Loucy (cell line): ENCODE measurements around the gene CUEDC1.

ENCODE experiments used
- H2AFZ ChIP-seq: fragments of 200-600 bp; sonication (generic); 2 replicates; pipeline ENCODE4 v1.6.0; 2016; ENCODE audit warnings: antibody characterized with exemption, mild to moderate bottlenecking, low read length, moderate library complexity
- H3F3A ChIP-seq: fragments of 200-600 bp; 2 replicates; pipeline ENCODE4 v1.6.0; 2016; ENCODE audit warnings: antibody characterized with exemption, low read depth, mild to moderate bottlenecking
- H3K27me3 ChIP-seq: fragments of 200-600 bp; sonication (generic); 2 replicates; pipeline ENCODE4 v1.6.1; 2014; ENCODE audit warnings: low read length, mild to moderate bottlenecking; ENCODE audit not compliant: insufficient read depth, poor library complexity, severe bottlenecking
- H3K36me3 ChIP-seq: fragments of 200-600 bp; sonication (generic); 2 replicates; pipeline ENCODE4 v1.6.1; 2016; ENCODE audit warnings: low read length; ENCODE audit not compliant: insufficient read depth
- H3K4me1 ChIP-seq: fragments of 200-600 bp; sonication (generic); 2 replicates; pipeline ENCODE4 v1.5.1; 2014; ENCODE audit warnings: low read length, mild to moderate bottlenecking; ENCODE audit not compliant: insufficient read depth, poor library complexity, severe bottlenecking
- H3K4me2 ChIP-seq: fragments of 200-600 bp; sonication (generic); 2 replicates; pipeline ENCODE4 v1.6.0; 2014; ENCODE audit warnings: antibody characterized with exemption, low read length, low read depth, mild to moderate bottlenecking; ENCODE audit not compliant: poor library complexity, severe bottlenecking
- H3K4me3 ChIP-seq: fragments of 200-600 bp; sonication (generic); 2 replicates; pipeline ENCODE4 v1.5.1; 2014; ENCODE audit warnings: low read length, mild to moderate bottlenecking, mixed read lengths; ENCODE audit not compliant: poor library complexity, severe bottlenecking
- H3K79me2 ChIP-seq: fragments of 200-600 bp; sonication (generic); 2 replicates; pipeline ENCODE4 v1.6.1; 2014; ENCODE audit warnings: low read length; ENCODE audit not compliant: insufficient read depth
- H3K9ac ChIP-seq: fragments of 200-600 bp; sonication (generic); 2 replicates; pipeline ENCODE4 v1.6.0; 2014; ENCODE audit warnings: mild to moderate bottlenecking, low read depth, low read length, moderate library complexity; ENCODE audit not compliant: poor library complexity, severe bottlenecking
- H3K9me2 ChIP-seq: fragments of 200-600 bp; sonication (generic); replicated peaks from 2 replicates; pipeline ENCODE4 v1.6.1; 2016; ENCODE audit warnings: low read depth, low read length, mixed read lengths
- H3K9me3 ChIP-seq: fragments of 200-600 bp; sonication (generic); 2 replicates; pipeline ENCODE4 v1.6.1; 2014; ENCODE audit warnings: mild to moderate bottlenecking, antibody characterized with exemption, low read length, low read depth; ENCODE audit not compliant: insufficient read depth
- H4K20me1 ChIP-seq: fragments of 200-600 bp; sonication (generic); 2 replicates; pipeline ENCODE4 v1.6.0; 2014; ENCODE audit warnings: antibody characterized with exemption, low read length, mild to moderate bottlenecking; ENCODE audit not compliant: insufficient read depth, poor library complexity, severe bottlenecking
- EZH2phosphoT487 ChIP-seq: fragments of 200-600 bp; IDR thresholded peaks from 2 replicates; pipeline ENCODE4 v1.6.1; 2018; ENCODE audit warnings: antibody characterized with exemption, mild to moderate bottlenecking, moderate library complexity, borderline replicate concordance
- TF ChIP-seq, protein P1 (sequence below): fragments of 200-600 bp; sonication (generic); conservative IDR thresholded peaks from 2 replicates; pipeline ENCODE4 v1.5.1; 2014; ENCODE audit warnings: mild to moderate bottlenecking, antibody characterized with exemption, low read length

The CUEDC1 gene

DNA sequence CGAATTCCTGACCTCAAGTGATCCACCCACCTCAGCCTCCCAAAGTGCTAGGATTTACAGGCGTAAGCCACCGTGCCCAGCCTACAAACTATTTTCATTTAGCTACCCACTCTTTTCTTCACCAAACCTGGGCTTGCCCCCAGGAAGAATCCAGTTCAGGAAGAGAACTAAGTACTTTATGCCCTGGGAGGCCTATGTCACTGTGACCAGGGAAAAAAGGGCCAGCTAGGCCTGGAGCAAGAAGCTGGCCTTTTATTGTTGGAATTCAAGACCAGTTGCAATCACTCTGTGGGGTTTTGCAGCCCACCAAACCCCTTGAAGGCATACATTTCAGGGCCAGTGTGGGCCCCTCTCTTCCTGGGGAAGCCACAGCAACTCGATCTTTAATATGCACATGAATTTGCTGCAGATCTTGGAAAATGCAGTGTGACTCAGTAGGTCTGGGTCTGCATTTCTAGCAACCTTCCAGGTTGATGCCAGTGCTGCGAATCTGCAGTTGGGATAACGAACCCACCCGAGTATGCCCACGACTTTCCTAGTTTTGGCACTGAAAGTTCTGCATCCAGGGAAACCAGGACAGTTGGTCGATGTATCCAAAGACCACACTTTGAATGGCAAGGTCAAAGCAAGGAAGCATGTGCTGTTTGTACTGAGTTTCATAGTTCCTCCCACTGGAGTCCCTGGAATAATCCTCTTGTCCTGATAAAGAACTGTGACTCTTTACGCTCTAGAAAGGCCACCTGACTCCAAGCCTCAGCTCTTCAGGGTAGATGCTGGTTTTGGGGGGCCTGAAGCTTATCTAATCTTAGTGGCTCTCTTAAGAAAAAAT is 98.2 kb downstream of the CUEDC1 start:
- H3F3A ChIP-seq = no peaks in the 10 kb centered on the region

GRCh38 chr17:57855391-57856035 is 99.7 kb downstream of the CUEDC1 start:
- no peaks in the 10 kb centered on the region for H3K9me2 ChIP-seq
- no peaks in the 10 kb centered on the region for H3F3A ChIP-seq
- no peak overlapping the region for H3K4me2 ChIP-seq
- H3K27me3 ChIP-seq = no peaks in the 10 kb centered on the region
- H3K36me3 ChIP-seq = no peaks in the 10 kb centered on the region
- no peaks in the 10 kb centered on the region for H3K9me3 ChIP-seq
- H3K9ac ChIP-seq = no peak overlapping the region
- no peak overlapping the region for H2AFZ ChIP-seq
- peaks cover 12% of the 10 kb centered on the region for H3K4me1 ChIP-seq
- TF ChIP-seq, protein P1, sequence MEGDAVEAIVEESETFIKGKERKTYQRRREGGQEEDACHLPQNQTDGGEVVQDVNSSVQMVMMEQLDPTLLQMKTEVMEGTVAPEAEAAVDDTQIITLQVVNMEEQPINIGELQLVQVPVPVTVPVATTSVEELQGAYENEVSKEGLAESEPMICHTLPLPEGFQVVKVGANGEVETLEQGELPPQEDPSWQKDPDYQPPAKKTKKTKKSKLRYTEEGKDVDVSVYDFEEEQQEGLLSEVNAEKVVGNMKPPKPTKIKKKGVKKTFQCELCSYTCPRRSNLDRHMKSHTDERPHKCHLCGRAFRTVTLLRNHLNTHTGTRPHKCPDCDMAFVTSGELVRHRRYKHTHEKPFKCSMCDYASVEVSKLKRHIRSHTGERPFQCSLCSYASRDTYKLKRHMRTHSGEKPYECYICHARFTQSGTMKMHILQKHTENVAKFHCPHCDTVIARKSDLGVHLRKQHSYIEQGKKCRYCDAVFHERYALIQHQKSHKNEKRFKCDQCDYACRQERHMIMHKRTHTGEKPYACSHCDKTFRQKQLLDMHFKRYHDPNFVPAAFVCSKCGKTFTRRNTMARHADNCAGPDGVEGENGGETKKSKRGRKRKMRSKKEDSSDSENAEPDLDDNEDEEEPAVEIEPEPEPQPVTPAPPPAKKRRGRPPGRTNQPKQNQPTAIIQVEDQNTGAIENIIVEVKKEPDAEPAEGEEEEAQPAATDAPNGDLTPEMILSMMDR = no peak
- TF ChIP-seq EZH2phosphoT487 = no peak
- peaks cover 4% of the 10 kb centered on the region; the same call in 1 of the 2 replicates for H3K79me2 ChIP-seq
- no peak overlapping the region for H3K4me3 ChIP-seq
- no peaks in the 10 kb centered on the region for H4K20me1 ChIP-seq

More for the DNA sequence above, 98.2 kb downstream of the CUEDC1 start:
- H3K4me2 ChIP-seq = no peak overlapping the region
- H3K36me3 ChIP-seq = no peaks in the 10 kb centered on the region
- H2AFZ ChIP-seq = no peak overlapping the region
- no peaks in the 10 kb centered on the region for H3K79me2 ChIP-seq
- H3K4me1 ChIP-seq = peaks cover 13% of the 10 kb centered on the region
- H4K20me1 ChIP-seq = no peaks in the 10 kb centered on the region
- no peaks in the 10 kb centered on the region for H3K9me3 ChIP-seq
- no peak overlapping the region for H3K9ac ChIP-seq
- no peak overlapping the region for H3K4me3 ChIP-seq
- H3K27me3 ChIP-seq = no peaks in the 10 kb centered on the region
- H3K9me2 ChIP-seq = no peaks in the 10 kb centered on the region
- TF ChIP-seq EZH2phosphoT487 = no peak
- TF ChIP-seq, protein P1 = no peak

GRCh38 chr17:57853695-57854094 is 101.5 kb downstream of the CUEDC1 start:
- Histone ChIP-seq H3F3A (no peaks in the 10 kb centered on the region), H3K9ac (no peak overlapping the region)

More at GRCh38 chr17:57853695-57854094, 101.5 kb downstream of the CUEDC1 start:
- H4K20me1 ChIP-seq = no peaks in the 10 kb centered on the region
- H3K4me2 ChIP-seq = no peak overlapping the region
- no peak overlapping the region for H3K4me3 ChIP-seq
- H3K27me3 ChIP-seq = no peaks in the 10 kb centered on the region
- no peaks in the 10 kb centered on the region for H3K9me3 ChIP-seq
- H3K79me2 ChIP-seq = peaks cover 17% of the 10 kb centered on the region
- TF ChIP-seq, protein P1 = no peak
- TF ChIP-seq EZH2phosphoT487 = no peak
- no peak overlapping the region for H2AFZ ChIP-seq
- H3K9me2 ChIP-seq = no peaks in the 10 kb centered on the region
- H3K36me3 ChIP-seq = no peaks in the 10 kb centered on the region
- H3K4me1 ChIP-seq = peaks cover 18% of the 10 kb centered on the region
